Ovary (tissue), 3 donors: ENCODE results near the gene KIAA1755.

ENCODE experiments used
- CTCF ChIP-seq, 3 donors: fragments of 450-650 bp in 2 of 3; fragments of 200-600 bp in 1 of 3; IDR thresholded peaks; one replicate each; pipeline versions ENCODE4 v1.5.1 to v1.8.0; 2016 to 2022; ENCODE audit warnings: antibody characterized with exemption in 3 of 3, mild to moderate bottlenecking in 1 of 3
- EP300 ChIP-seq: sonication (generic); formaldehyde crosslinking; IDR thresholded peaks from one replicate; pipeline ENCODE4 v1.6.1; 2017; ENCODE audit warnings: antibody characterized with exemption
- POLR2A ChIP-seq: fragments of 450-650 bp; IDR thresholded peaks from one replicate; pipeline ENCODE4 v1.6.1; 2017; ENCODE audit warnings: antibody characterized with exemption, mild to moderate bottlenecking, moderate library complexity
- donor health status: DM: no; HTN: no; CAD: no.

- no peak for TF ChIP-seq CTCF (IDR thresholded peaks at IDR 0.05)
- no peak for TF ChIP-seq POLR2A
- no peak for TF ChIP-seq EP300
Observed at GRCh38 chr20:38210741-38211140, 49.8 kb downstream of the KIAA1755 start.
